IPS DF 4.7 (cell line): ENCODE results near the gene IL1R1.

Experiments used
- DNase-seq: peaks from one replicate; pipeline ENCODE4 v3.0.0-alpha.2; 2013; ENCODE audit warnings: low spot score; ENCODE audit errors: extremely low read depth

Gene IL1R1

DNA sequence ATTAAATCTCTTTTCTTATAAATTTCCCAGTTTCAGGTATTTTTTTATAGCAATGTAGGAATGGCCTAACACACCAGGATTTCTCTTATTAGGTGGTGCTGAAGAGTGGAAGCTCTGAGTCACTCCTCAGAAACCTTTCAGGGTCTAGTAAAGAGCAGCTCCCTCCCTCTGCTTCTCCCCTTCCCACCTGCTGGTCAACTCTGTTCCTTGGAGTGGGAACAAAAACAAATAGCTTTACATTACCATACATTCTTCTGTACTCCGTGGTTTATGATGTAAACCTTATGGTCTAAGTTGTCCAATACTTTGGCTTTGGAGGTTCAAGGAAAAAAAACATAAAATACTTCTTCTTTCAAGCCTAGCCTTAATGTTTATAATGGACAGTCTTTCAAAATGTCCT, 2.7 kb upstream of the IL1R1 start:
- DNase-seq: no peak

DNA sequence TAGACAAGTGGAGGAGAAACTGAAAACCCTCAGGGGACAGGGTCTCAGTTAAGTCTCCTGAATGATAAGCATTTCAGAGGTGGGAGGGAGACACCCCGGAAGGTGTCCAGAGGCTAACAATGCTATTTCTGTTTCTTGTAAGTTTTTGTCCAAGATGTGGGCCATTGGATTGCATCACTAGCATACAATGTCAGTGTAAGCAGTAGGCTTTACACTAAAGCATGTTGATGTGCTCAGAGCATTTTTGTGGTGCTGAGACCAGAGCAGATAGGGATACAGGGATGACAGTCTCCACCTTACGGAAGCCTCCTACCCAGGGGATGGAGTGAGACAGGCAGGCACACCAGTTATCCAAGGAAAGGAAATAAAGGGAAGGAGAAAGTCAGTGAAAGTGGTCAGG, 2.2 kb upstream of the IL1R1 start:
- DNase-seq: no peak

DNA sequence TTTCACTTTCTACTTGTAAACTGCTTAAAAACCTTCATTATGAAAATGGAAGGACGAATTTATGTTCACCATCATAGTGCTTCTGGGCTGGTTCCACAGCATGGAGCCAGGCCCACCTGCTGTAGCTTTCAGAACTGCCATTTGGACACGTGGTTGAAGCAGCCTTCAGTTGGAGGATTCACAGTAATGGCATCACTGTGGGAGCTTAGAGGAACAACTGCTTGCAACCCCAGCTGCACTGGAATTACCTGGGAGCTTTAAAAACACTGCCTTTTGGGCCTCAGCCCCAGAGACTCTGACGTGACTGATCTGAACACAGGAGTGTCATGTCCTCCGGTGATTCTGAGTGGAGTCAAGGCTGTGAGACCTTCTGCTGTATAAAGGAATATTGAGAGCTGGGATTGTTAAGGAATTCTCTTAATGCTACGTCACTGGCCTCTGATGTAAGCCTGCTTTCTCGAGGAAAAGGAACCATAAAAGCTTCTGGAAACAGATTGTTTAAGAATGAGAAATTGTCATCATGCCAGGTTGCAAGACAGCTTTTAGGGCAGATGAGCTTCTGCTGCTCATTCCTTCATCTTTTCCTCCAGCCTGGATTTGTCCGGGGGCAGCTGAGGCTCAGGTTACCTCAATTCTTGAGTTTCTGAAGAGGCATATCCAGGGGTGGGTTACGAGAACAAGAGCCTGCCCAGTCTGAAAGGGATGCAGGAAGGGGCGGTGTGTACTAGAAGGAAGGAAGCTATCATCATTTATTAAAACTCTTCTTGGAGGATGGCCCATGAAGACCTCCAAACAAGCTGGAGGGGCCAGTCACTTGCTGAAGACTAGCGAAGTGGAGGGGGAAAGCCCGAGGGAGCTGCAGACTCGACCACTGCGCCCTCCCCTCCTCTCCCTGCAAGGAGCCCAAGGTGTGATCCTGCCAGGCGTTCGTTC, 1.3 kb upstream of the IL1R1 start:
- no peak for DNase-seq

DNA sequence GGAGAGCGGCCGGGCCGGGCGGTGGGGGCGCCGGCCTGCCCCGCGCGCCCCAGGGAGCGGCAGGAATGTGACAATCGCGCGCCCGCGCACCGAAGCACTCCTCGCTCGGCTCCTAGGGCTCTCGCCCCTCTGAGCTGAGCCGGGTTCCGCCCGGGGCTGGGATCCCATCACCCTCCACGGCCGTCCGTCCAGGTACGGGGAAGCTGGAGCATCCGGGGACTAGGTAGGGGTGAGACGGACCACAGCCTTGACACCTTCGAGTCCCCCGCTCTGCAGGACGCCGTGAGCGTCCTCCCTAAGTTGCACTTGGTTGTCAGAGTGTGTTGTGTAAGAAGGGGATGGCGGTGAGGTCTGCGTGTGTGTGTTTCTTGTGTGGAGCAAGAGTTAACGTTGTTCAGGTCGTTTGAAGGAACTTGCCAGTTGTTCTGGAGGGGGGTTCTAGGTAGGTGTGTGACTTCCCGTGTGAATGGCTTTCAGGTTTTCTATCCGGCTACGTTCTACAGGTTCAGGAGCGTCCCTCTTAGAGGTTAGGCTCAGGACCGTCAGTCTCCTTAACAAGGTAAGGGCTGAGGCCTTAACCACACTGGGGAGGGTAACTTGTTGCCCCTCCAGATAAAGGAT, 393 bp downstream of the IL1R1 start:
- no peak for DNase-seq

DNA sequence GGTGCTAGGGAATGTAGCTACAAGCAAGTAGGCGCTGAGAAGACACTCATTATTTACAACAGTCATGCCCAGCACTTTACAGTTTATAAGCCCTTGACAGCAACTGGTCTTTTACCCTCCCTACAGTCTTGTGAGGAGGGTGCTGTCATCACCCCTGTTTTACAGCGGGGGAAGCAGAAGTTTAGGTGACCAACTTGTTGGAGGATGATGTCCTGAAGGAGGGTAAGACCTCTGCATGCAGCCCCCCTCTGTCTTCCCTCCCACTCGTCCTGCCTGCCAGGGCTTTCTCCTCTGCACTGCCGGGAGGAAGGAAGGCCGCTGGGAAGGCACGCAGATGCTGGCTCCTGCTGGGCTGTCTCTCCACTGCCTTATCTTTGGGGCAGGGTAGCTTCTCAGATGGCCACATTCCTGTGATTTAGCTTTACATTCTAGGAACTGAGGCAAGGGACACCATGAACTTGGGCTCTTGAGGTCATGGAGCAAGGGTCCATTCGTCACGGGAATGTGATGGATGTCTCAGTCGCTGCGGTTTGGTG, 972 bp downstream of the IL1R1 start:
- no peak for DNase-seq

DNA sequence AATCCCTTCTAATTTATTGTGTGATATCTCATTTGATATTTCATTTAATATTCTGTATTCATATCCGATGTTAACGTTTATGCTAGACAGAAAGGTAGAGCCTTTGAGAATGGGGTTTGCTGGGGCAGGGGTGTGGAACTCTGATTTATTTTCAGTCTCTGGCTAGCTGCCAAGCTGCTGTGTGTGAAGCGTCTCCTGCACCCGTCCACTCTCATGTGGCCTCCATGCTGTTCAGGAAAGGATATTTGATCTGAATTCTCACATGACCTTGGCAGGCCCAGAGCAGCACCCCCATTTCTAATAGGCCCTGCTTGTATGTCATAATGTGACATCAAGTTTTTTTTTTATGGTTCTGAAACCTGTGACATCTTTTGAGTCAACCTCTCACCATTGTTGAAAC, 1.6 kb downstream of the IL1R1 start:
- DNase-seq: no peak

DNA sequence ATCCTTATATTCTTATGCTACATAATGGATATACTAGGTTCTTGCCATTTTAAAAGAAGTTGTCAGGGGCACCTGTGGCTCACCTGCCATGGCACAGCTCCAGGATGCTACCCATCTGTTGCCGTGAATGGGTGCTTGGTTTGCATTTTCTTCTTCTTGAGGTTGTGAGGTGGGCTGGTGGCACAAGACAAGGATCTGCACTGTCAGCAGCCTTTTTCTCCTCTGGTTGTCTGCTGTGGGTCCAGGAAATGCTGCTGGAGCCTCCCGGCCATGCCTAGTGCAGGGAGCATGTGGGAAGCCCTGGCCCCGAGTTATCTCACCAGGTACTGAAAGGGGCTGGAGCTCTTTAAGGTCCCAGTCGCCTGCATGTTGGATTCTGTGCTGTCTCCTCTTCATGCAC, 2.6 kb downstream of the IL1R1 start:
- DNase-seq: no peak

DNA sequence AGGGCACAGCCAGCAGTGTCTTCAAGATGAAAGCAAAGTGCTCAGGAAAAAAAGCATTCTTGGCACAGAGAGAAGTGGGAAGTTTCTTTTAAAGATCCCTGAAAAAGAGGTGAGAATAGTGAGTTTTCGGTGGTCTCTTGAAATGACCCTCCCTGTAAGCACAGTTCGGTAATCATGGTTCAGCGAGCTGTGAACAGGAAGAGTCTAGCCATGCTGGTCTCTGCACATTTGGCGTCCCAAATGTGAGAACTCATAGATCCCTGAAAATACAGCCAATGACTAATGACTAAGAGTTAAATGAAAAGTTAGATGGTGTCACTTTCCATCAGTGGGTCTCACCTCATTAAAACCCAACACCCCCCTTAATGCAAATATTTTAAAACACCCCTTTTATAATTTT, 3.4 kb downstream of the IL1R1 start:
- DNase-seq: no peak

DNA sequence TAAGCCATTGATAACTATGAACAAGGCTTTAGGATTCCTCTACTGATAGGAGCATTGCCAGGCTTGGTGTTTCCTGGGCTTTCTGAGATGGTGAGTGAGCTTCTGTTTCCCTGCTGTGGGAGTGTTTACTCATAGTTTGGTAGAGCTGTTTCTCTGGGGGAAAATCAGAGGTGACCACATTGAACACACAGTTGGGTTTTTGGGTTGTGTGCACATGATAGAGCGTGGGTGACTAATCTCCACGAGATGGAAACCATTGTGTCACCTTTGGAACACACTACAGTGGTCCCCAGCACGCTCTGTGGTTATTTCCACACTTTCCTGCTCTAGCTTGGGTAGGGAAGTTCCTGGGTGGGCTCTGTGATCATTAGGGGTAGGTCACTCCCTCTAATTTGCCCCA, 5.4 kb downstream of the IL1R1 start:
- DNase-seq: no peak

DNA sequence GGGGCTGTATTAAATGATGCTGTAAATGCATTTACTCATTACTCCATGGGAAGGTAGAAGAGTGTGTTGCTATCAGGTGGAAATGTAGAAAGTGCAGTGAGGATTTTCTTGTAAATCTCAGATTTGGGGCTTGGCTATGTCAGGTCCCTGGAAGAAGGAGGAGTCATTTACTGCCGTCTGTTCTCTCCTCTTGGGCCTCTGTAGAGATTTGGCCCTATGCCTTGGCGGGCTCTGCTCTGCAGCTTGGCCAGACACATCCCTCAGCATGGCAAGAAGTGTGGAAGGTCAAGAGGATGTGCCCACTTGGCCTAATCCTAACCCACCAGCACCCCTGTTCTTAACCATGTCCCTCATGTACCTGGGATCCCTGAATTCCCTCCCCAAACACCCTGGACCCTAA, 6.7 kb downstream of the IL1R1 start:
- no peak for DNase-seq

DNA sequence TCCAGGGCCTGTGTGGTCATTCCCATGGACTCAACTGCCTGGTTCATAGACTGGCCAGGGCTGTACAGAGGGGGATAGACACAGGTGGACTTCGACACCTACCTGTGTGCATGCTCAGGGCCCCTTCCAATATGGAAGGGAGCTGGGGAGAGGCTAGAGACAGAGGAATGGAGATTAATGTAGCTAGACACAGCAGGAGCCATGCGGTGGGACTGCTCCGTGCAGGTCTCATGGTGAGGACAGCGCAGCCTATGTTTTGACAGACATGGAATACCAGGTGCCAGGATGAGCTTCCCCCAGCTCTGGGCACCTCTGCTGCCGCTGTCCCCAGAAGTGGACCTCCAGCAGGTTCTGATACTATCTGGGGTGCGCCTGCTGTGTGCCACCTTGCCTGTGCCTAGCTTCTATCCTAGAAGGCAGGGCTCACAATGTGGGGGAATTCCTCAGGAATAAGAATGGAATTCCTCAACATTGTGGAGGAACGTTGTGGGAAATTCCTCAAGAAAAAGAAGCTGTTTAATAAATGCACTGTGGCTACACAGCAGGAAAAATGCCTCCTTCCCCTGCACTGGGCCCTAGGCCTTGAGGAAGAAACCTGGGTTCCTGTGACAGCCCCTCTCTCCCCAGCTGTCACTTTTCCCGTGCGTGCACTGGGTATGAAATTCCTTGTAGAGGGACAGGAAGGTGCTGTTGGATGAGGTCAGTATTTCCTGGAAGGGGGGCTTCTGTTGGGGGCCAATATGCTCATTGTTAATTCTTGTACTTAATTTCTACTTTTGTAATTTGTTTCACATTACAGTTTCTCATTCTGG, 7.3 kb downstream of the IL1R1 start:
- DNase-seq: no peak

DNA sequence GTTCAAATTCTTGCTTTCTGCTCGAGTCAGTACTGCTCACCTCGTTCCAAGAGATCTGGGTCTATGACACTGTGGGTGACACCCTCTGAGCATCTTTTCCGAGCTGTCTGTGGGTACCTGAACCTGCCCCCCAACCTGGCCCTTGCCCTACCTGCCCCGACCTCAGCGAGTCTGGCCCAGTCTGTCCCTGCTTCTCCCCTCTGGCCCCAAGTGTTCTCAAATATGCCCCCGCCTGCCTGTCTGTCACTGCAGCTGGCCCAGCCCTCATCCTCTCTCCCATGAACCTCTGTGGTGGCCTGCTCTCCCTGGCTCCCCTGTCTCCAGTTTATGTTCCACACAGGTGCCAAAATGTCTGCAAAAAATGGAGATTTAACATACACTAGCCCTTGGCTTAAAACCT, 11.8 kb downstream of the IL1R1 start:
- no peak for DNase-seq

DNA sequence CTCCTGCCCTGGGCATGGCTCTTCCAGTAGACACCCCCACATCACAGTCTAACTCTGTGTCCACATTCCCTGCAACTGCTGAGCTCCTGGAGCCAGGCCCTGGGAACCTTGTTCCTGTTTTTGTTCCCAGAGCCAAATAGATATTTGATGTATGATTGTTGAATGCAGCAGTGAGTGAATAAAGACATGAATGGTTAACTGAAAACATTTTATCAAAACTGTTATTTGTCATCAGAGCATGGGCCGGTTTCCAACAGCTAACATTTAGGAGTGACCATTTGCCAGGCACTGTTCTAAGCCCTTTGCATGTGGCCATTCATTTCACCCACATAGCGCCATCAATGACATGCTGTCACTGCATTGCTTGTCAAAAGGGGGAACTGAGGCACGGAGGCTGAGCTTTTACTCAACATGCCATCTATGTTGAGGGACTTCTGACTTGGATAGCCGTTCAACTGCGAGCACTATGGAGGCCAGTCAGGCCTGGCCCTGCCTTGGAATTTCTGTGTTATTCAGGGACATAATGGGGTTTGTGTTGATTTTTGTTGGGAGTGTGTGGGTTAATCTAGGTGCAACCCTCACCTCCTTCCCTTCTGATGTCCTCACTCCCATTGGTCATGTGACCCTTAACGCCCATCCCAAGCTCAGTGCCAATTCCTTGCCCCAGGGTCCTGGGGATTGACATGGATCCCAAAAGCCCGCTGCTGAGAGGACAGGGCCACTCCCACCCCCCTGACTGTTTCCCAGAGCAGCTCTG, 12.6 kb downstream of the IL1R1 start:
- DNase-seq: no peak

DNA sequence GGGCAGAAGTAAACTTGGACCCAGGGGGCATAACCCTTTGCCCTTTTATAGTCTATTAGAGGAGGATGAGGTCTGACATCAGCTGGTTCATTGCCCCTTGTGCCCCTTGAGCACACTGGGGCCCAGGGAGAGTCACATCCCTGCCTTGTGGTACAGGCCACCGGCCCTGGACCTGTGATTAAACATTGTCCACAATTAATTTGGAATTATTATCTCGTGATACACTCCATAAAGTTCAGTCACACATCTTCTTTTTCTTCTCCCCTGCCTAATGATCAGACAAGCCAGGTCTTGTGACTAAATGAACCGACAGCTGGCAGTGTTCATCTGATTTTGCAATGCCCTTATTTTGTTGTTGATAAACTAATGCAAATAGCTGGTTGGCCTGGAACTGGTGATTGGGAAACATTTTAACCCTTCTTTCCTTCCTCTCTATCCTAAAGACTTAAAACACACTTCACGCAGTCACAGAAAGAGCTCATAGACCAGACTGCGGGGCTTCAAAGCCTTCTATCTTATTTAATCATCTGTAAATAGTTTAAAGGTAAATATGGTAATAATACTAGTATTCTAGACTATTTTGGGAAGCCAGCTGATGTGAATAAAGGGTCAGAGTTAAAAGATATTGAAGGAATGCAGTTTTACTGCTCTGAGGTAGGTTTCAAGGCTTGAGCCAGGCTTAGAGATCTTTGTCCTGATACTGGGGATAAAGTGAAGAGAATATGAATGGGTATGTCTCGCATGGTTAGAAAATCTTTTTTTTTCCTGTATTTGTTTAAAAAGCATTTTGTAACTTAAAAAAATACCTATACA, 13.4 kb downstream of the IL1R1 start:
- DNase-seq: no peak

DNA sequence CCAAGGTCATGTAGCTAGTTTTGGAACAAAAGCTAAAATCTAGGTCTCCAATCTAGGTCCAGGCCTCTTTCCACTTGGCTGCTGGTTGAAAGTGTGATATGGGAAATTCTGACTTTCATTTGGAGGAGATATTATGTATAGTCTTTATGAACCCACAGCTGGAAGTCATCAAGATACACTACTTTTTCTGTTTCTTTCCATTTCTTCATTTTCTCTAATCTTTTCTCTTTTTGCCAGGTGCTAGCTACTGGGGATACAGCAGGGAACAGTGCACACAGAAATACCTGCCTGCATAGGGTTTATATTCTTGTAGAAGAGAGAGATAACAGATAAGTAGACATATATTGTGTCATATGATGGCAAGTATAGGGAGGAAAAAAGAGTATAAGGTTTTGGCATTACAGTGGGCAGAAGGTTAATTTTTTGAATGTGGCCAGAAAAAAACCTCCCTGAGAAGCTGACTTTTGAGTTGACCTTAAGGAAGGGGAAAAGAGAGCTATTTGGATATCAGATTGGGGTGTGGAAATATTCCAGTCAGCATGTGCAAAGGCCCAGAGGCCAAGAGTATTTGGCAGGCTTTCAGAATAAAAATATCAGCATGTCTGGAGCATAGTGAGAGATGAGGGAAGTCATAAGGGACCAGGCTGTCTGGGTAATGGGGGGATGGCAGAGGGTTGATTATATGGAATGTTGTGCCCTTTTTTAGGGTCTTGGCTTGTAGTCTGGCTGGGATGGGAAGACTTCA, 15.6 kb downstream of the IL1R1 start:
- DNase-seq: no peak

DNA sequence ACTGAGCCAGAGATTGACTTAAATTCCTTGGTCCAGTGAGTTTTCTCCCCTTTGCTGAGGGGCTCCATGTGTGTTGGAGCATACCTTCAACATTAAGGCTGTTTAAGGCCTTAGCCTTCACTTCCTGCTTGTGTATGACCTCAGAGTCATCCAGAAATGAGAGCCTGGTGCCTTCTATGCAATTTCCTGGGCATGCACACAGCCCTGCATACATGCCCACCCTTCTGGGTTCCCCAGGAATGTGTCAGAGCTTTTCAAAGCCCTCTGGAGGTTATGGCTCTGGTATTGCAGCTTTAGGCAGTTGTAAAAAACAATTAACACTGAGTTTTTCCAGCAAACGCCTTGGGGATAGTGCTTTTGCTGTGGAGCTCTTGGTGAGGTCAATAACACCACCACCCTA, 16.7 kb downstream of the IL1R1 start:
- DNase-seq: no peak

DNA sequence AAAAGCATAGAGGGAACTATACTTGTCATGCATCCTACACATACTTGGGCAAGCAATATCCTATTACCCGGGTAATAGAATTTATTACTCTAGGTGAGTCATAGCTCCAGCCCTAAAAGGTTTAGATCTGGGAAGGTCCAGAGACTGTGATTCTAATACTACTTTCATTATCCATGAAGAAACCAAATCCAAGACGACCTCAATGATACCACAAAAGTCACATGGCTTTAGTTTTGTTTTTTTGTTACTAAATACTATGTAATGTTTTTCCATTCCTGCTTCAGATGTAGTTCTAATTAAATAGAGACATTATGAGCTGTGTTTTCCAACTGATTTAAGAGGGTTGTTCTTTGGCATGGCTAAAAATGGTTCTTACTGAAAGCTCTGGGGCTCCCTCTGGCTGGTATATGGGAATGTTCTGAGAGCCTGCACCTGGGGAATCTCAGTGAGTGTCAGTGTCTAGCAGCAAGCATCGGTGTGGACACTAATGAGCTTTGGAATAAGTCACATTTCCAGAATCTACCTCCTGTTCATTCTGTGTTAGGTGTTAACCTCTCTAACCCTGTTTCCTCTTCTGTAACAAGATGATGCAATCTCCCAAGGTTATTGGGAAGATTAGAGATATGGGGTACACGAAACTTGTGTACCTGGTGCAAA, 23.8 kb downstream of the IL1R1 start:
- no peak for DNase-seq

DNA sequence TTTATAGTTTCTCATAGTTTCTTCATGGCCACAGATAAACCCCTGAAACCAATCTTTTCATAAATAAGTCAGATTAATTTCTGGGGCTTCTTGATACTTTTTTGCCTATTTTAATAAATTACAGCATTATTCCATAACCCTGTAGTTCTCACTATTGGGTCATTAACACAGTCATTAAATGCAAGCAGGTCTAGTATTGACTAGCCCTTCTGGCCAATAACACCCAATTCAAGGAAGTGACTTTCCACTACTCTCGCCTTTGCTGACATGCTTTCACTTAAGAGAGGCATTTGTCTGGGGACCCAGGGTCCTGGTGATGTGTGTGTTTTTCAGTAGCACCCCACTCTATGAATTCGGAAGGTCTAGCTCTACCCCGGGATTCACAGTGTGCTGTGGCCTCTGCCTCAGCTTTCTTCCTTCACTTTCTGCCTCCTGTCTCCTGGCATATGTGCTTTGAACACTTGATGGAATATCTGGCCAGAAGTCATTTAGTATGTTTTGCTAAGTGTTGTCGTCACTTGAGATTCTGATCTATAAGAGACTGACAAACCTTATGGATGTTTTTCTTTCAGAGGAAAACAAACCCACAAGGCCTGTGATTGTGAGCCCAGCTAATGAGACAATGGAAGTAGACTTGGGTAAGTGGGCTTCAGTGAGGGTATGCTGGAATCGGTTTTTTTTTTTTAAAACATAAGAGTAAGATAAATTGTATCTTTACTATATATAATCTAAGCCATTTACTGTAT, 25.7 kb downstream of the IL1R1 start:
- no peak for DNase-seq
